B cell (primary cell): Measurements from ENCODE around the gene HES2.

Source experiments
- CTCF ChIP-seq: fragments of 200-600 bp; IDR thresholded peaks from one replicate; pipeline ENCODE4 v1.8.0; 2022; ENCODE audit warnings: antibody characterized with exemption, mild to moderate bottlenecking
- EZH2 ChIP-seq: IDR thresholded peaks from 2 replicates; pipeline ENCODE4 v1.6.1; 2012; ENCODE audit warnings: borderline replicate concordance, low read depth, mild to moderate bottlenecking, moderate library complexity, low read length; ENCODE audit not compliant: insufficient read depth, poor library complexity, severe bottlenecking

- TF ChIP-seq CTCF (no peak), EZH2 (no peak)
These were observed 26.8 kb downstream of the HES2 start for GRCh38 chr1:6392809-6393399.
